ENCODE results near the gene PMEPA1.

The PMEPA1 gene

GRCh38 chr20:57653910-57654309 lies 55.9 kb downstream of the PMEPA1 start:
- no peak overlapping the region for H3K4me3 ChIP-seq (ENCODE audit: low read depth, low read length)
- no peak for DNase-seq (ENCODE audit: low read depth)
- TF ChIP-seq, protein P1, sequence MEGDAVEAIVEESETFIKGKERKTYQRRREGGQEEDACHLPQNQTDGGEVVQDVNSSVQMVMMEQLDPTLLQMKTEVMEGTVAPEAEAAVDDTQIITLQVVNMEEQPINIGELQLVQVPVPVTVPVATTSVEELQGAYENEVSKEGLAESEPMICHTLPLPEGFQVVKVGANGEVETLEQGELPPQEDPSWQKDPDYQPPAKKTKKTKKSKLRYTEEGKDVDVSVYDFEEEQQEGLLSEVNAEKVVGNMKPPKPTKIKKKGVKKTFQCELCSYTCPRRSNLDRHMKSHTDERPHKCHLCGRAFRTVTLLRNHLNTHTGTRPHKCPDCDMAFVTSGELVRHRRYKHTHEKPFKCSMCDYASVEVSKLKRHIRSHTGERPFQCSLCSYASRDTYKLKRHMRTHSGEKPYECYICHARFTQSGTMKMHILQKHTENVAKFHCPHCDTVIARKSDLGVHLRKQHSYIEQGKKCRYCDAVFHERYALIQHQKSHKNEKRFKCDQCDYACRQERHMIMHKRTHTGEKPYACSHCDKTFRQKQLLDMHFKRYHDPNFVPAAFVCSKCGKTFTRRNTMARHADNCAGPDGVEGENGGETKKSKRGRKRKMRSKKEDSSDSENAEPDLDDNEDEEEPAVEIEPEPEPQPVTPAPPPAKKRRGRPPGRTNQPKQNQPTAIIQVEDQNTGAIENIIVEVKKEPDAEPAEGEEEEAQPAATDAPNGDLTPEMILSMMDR (IDR thresholded peaks at IDR 0.05; ENCODE audit: control insufficient read depth, extremely low read depth, insufficient read depth): no peak

GRCh38 chr20:57653546-57653900 lies 56.3 kb downstream of the PMEPA1 start:
- H3K4me3 ChIP-seq (ENCODE audit: low read depth, low read length): no peak overlapping the region
- TF ChIP-seq, protein P1 (IDR thresholded peaks at IDR 0.05; ENCODE audit: control insufficient read depth, extremely low read depth, insufficient read depth): no peak
- DNase-seq (ENCODE audit: low read depth): no peak

DNA sequence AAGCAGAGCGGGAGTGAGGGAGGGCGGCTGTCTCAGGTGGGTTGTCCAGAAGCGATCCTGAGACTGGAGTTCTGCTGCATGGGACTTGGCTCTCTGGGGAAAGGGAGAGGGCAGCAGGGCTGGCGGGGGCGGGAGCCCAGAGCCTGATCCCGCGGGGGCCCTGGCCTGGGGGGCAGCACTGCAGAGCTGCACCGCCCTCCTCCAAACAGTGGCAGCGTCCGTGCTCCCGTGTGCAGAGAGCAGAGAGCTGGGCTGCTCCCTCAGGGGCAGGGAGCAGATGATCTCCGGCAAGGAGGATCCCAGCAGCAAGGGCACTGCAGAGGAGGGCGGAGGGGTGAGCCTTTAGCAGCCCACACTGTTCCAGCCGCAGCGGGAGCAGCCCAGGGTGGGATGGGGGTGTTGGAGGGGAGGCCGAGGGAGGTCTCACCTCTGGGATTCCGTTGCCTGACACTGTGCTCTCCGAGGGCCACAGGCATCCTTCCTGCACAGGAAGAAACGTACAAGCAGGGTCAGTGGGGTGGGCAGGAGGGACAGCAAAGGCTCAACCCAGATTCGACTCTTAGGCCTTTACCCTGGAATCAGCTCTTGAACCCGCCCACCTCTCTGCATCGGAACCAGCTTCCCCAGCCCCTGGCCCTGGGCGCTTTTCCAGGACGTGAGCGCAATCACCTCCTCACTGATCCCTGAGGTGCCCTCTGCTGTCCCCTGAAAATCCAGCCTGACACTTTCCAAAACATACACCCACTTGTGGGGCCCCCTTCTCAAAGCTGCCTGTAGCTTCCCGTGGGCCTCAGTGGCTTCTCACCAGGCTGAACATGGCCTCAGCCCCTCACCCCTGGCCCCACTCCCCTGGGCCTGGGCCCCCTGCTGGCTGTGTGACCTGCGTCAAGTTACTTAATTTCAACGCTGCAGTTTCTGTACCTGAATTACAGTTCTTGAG lies 56.9 kb downstream of the PMEPA1 start:
- TF ChIP-seq, protein P1 (IDR thresholded peaks at IDR 0.05; ENCODE audit: control insufficient read depth, extremely low read depth, insufficient read depth): no peak
- H3K4me3 ChIP-seq (ENCODE audit: low read depth, low read length): no peak overlapping the region
- DNase-seq (ENCODE audit: low read depth): no peak

DNA sequence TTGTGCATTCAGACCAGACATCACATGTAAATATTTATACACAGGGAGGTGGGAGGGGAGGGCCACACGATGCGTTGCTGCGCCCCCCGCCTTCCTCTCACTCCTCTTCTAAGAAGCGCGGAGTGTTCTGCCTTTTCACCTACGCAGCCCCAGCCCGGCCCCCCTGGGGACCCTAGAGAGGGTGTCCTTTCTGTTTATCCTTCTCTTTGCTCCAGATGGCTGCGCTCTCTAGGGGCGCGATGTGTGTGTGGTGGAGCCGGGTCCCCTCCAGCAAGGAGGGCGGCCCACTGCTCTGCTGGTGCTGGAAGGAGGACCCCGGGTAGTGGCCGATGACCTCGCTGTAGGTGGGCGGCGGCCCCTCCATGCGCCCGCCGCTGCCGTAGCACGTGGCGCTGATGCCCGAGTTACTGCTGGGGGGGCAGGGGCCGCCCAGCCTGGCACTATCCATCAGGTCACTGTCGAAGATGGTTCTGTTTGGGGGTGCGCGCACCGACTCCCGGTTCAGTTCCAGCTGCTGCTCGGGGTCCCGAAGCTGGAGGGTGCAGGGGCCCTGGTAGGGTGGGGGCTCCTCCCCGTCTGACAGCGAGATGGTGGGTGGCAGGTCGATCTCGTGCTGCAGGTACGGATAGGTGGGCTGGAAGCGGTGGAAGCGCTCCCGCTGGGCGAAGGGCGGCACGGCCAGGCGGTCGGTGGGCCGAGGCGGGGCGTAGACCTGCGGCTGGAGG lies 57.8 kb downstream of the PMEPA1 start:
- TF ChIP-seq, protein P1 (IDR thresholded peaks at IDR 0.05; ENCODE audit: control insufficient read depth, extremely low read depth, insufficient read depth): no peak
- DNase-seq (ENCODE audit: low read depth): no peak

GRCh38 chr20:57650756-57651483 lies 58.9 kb downstream of the PMEPA1 start:
- TF ChIP-seq, protein P1 (IDR thresholded peaks at IDR 0.05; ENCODE audit: control insufficient read depth, extremely low read depth, insufficient read depth): no peak
- H3K4me3 ChIP-seq (ENCODE audit: low read depth, low read length): no peak overlapping the region
- DNase-seq (ENCODE audit: low read depth): no peak

More for the DNA sequence above, 57.8 kb downstream of the PMEPA1 start:
- no peak overlapping the region for H3K4me3 ChIP-seq (ENCODE audit: low read depth, low read length)

DNA sequence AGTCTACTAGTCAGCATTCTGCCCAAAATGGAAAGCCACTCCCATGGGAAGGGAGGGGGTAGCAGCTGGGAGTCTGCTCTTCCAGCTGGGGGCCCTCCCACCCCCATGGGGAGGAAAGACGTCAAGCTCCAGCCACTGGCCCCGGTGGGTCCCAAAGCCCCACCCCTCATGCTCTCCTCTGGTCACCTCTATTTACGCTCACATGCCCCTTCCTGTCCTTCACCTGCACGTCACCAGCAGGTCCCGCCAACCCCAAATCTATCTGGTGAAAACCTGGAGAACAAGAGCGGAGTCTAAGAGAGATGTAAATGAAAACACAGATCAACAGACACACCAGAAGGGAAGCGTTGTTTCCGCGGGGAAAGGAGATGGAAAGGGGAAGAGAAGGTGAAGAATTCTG lies 59.5 kb downstream of the PMEPA1 start:
- H3K4me3 ChIP-seq (ENCODE audit: low read depth, low read length): no peak overlapping the region
- TF ChIP-seq, protein P1 (IDR thresholded peaks at IDR 0.05; ENCODE audit: control insufficient read depth, extremely low read depth, insufficient read depth): no peak
- no peak for DNase-seq (ENCODE audit: low read depth)

Data from LNCaP clone FGC (cell line).